OCI-LY3 (cell line): ENCODE results near the gene FBXO22.

Experiments
- H2AFZ ChIP-seq: fragments of 200-600, 300-600 bp; shearing (Covaris generic); 2 replicates; pipeline ENCODE4 v1.6.0; 2014; ENCODE audit warnings: antibody characterized with exemption, low read depth, low read length
- H3K27ac ChIP-seq: fragments of 200-600, 300-600 bp; sonication (generic); 2 replicates; pipeline ENCODE4 v1.5.1; 2014; ENCODE audit warnings: mild to moderate bottlenecking, low read length, moderate library complexity, mixed read lengths
- H3K27me3 ChIP-seq: fragments of 200-600, 300-600 bp; sonication (generic); 2 replicates; pipeline ENCODE4 v1.6.1; 2014; ENCODE audit warnings: low read depth, low read length, mixed read lengths
- H3K36me3 ChIP-seq: fragments of 200-600, 300-600 bp; sonication (generic); replicated peaks from 2 replicates; pipeline ENCODE3; 2014; ENCODE audit warnings: low read depth, low read length, mixed read lengths
- H3K4me1 ChIP-seq: fragments of 300-600, 200-600 bp; sonication (generic); 2 replicates; pipeline ENCODE4 v1.6.1; 2014; ENCODE audit warnings: low read length, mixed read lengths
- H3K4me2 ChIP-seq: fragments of 200-600, 300-600 bp; sonication (generic); 2 replicates; pipeline ENCODE4 v1.6.1; 2014; ENCODE audit warnings: low read length, mixed read lengths
- H3K4me3 ChIP-seq: fragments of 300-600, 200-600 bp; sonication (generic); 2 replicates; pipeline ENCODE4 v1.5.1; 2014; ENCODE audit warnings: antibody characterized with exemption, mild to moderate bottlenecking, low read length, moderate library complexity
- H3K79me2 ChIP-seq: fragments of 300-600, 200-600 bp; shearing (Covaris generic); 2 replicates; pipeline ENCODE4 v1.6.1; 2014; ENCODE audit warnings: mild to moderate bottlenecking, low read length, mixed read lengths
- H3K9ac ChIP-seq: fragments of 300-600, 200-600 bp; shearing (Covaris generic); 2 replicates; pipeline ENCODE4 v1.6.0; 2014; ENCODE audit warnings: mild to moderate bottlenecking, low read length, moderate library complexity
- H3K9me3 ChIP-seq: fragments of 200-600, 300-600 bp; shearing (Covaris generic); 2 replicates; pipeline ENCODE4 v1.6.1; 2014; ENCODE audit warnings: low read length, mixed read lengths; ENCODE audit not compliant: insufficient read depth
- H4K20me1 ChIP-seq: fragments of 200-600, 300-600 bp; sonication (generic); 2 replicates; pipeline ENCODE4 v1.6.1; 2016; ENCODE audit warnings: low read length, mixed read lengths; ENCODE audit not compliant: insufficient read depth
- CTCF ChIP-seq: fragments of 200-600, 300-600 bp; sonication (generic); IDR thresholded peaks from 2 replicates; pipeline ENCODE4 v1.5.1; 2014; ENCODE audit warnings: antibody characterized with exemption, low read length, low read depth
- EZH2phosphoT487 ChIP-seq: fragments of 200-600 bp; shearing (Covaris generic); IDR thresholded peaks from 2 replicates; pipeline ENCODE4 v1.6.1; 2018; ENCODE audit warnings: antibody characterized with exemption, mixed run types, low read depth

The FBXO22 gene

GRCh38 chr15:75989875-75990274, 86.2 kb downstream of the FBXO22 start:
- Histone ChIP-seq H2AFZ (no peak overlapping the region), H3K4me1 (no peaks in the 10 kb centered on the region), H3K4me2 (no peak overlapping the region), H3K4me3 (no peak overlapping the region), H3K27me3 (no peaks in the 10 kb centered on the region), H4K20me1 (no peaks in the 10 kb centered on the region), H3K9ac (no peak overlapping the region), H3K36me3 (peaks cover 7% of the 10 kb centered on the region), H3K79me2 (no peaks in the 10 kb centered on the region), H3K9me3 (no peaks in the 10 kb centered on the region), H3K27ac (no peak overlapping the region)
- TF ChIP-seq EZH2phosphoT487, result no peak
- TF ChIP-seq CTCF, result no peak
